Stimulated activated naive CD8-positive, alpha-beta T cell treated with anti-CD3 and anti-CD28 coated beads, Interleukin-15, Interleukin-2, amounts not matched to agents 100 U/mL and 50 U/mL, for 24 hours (primary cell): ENCODE measurements around the gene CRAMP1.
A peak's percentile ranks its signal among the peaks of the same experiment; 100 is the strongest.
"Not testable (repeated sequence)": the region's sequence is repeated elsewhere in the genome, so short reads cannot be mapped to it uniquely, and the experiment has no call there.

ENCODE experiments used
- ATAC-seq: fragments of 150-1000 bp; cut with Tn5 transposase; one replicate; pipeline ENCODE4 v1.10.0; 2021
- DNase-seq: peaks from one replicate; pipeline ENCODE4 v3.0.0; 2021

Gene CRAMP1

GRCh38 chr16:1713331-1713730, 101.2 kb downstream of the CRAMP1 start:
- ATAC-seq (no peak), DNase-seq (no peak)

GRCh38 chr16:1713933-1714332, 101.8 kb downstream of the CRAMP1 start:
- DNase-seq (no peak), ATAC-seq (no peak)

GRCh38 chr16:1715220-1715619, 103.1 kb downstream of the CRAMP1 start:
- no peak for DNase-seq
- ATAC-seq: no peak

- DNase-seq, ATAC-seq: not testable (repeated sequence)
Measured at GRCh38 chr16:1718236-1718635, 106.1 kb downstream of the CRAMP1 start.

- DNase-seq, ATAC-seq: not testable (repeated sequence)
Measured at GRCh38 chr16:1719559-1720229, 107.5 kb downstream of the CRAMP1 start.

- DNase-seq: no peak
- ATAC-seq: no peak
Measured at GRCh38 chr16:1721372-1721771, 109.2 kb downstream of the CRAMP1 start.

- no peak for ATAC-seq
Measured at GRCh38 chr16:1723450-1724147, 111.4 kb downstream of the CRAMP1 start.

GRCh38 chr16:1724491-1724890, 112.3 kb downstream of the CRAMP1 start:
- ATAC-seq: no peak
- DNase-seq: no peak

More at GRCh38 chr16:1723450-1724147, 111.4 kb downstream of the CRAMP1 start:
- peak; percentile 55 for DNase-seq

- DNase-seq (no peak), ATAC-seq (no peak)
Measured at GRCh38 chr16:1726661-1727502, 114.7 kb downstream of the CRAMP1 start.
